ENCODE measurements around the gene PTPRN2.

PTPRN2 gene

DNA sequence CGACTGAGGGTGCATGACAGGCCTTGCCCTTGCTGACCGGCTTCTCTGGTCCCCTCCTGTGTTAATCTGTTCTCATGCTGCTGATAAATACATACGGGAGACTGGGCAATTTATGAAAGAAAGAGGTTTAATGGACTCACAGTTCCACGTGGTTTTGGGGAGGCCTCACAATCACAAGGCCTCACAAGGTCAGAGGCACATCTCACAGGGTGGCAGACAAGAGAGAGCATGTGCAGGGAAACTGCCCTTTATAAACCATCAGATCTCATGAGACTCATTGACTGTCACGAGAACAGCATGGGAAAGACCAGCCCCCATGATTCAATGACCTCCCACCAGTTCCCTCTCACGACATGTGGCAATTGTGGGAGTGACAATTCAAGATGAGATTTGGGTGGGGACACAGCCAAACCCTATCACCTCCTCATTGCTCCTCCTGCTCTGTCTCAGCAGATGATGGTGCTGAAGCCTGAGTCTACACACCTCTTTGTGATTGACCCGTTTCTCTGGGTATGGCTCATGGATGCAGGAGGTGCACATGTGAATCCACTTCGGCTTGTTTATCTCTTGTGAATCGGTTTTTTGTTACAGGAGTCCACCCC is 703.1 kb downstream of the PTPRN2 start:
- no peak for DNase-seq

GRCh38 chr7:157881048-157881771 is 706.4 kb downstream of the PTPRN2 start:
- no peak for DNase-seq

GRCh38 chr7:157879391-157879790 is 708.2 kb downstream of the PTPRN2 start:
- no peak for DNase-seq

- DNase-seq, result no peak
Observed at GRCh38 chr7:157877298-157878090, 710.1 kb downstream of the PTPRN2 start.

DNA sequence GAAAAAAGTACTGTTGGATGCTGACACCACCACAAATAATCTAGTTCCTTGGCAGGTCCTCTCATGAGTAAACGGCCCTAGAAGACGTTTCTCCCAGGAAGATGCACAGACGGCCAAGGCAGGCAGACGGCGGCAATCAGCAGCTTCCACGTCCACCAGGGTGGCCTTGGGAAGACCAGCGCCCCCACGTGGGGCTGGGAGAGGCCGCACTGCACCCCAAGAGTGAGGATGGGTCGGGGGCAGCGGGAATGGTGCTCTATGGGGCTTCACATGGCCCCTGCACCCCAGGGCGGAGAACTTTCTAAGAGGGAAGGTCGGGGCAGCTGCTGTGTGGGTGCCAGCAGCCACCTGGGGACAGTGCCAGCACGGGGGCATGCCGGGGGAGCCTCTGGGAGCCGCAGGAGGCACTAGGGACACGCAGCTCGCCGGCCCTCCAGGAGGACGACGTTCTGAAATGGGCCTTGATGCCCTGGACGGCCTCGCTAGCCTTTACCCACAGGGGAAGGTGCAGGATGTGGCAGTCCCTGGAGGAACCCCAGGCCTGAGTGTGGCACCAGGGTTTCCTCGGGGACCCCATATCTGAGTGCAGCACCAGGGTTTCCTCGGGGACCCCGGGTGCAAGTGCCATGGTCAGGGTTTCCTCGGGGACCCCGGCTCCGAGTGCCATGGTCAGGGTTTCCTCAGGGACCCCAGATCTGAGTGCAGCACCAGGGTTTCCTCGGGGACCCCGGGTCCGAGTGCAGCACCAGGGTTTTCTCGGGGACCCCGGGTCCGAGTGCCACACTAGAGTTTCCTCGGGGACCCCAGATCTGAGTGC is 710.9 kb downstream of the PTPRN2 start:
- no peak for DNase-seq

DNA sequence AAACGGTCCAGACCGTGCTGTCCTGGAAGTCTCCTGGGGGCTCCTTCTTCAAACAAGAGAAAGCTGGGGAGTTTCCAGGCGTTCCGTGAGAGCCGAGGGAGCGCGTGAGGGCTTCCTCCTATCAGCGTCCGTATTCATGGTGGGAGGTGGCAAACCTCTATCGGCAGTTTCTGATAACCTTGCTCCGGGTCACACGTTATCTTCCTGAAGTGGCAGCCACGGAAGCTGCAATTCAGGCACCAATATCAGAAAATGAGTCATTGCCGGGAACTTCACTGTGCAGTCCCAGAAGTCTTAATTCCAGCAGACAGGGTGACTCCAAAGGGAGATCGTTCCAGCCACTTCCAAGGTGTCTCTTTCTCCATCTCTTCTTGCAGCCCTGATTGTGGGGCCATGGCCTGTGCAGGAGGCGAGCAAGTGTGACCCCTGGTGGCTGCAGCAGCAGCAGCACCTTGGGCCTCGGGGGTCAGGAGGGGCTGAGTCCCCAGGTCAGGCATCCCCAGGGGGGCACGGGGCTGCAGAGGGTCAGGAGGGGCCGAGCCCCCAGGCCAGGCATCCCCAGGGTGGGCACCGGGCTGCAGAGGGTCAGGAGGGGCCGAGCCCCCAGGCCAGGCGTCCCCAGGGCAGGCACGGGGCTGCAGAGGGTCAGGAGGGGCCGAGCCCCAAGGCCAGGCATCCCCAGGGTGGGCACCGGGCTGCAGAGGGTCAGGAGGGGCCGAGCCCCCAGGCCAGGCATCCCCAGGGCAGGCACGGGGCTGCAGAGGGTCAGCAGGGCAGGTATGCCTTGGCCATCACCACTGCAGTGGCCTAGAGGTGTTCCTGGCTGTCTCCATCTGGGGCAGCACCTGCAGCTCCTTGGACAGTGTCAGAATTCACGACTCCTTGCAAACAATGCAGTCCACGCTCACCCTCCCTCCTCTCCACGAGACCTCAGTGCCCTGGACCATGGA is 712.1 kb downstream of the PTPRN2 start:
- no peak for DNase-seq

DNA sequence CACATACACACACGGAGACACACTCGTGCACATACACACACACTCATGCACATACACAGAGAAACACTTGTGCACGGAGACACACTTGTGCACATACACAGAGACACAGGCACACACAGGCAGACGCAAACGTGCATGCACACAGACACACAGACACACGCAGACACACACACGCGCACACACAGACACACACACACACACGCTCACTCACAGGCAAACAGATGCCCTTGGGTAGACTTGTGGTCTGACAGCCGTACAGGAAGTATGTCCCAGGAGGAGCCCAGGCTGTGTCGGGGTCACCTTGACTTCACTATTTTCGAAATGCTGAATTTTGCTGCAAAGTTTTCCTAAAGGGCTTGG is 712.8 kb downstream of the PTPRN2 start:
- DNase-seq, result no peak

- DNase-seq, result no peak
Observed at GRCh38 chr7:157874208-157874816, 713.3 kb downstream of the PTPRN2 start.

DNA sequence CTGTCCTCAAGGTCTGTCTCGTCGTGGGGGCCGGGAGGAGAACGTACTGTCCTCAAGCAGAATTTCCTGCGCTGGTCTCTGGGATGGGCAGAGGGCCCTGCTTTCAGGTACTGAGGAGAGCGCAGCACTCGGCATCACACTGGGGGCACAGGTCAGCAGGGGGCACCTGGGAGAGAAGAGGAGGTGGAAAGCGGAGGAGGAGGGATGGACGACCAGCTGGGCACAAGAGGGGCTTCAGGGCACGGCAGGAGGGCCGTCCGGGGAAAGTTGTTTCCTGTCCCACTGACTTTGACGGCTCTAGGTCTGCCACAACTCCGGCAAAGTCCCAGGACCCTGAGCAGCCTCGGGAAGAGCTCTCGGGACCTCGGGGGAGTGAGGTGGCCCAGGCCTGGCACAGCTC is 714.0 kb downstream of the PTPRN2 start:
- no peak for DNase-seq

- DNase-seq, result no peak
Observed at GRCh38 chr7:157873181-157873580, 714.4 kb downstream of the PTPRN2 start.

- no peak for DNase-seq
Observed at GRCh38 chr7:157872447-157872846, 715.2 kb downstream of the PTPRN2 start.

DNA sequence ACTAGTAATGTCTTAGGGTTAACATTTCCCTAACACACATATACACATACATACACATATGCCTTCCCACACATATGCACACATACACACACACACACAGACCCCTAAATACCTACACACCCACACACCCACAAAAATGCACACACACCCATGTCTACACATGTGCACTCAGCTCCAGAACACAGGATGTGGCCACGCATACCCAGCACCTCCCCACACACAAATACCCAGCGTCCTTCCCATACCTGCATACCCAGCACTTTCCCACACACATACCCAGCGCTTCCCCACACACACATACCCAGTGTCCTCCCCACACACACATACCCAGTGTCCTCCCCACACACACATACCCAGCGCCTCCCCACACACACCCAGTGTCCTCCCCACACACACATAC is 715.9 kb downstream of the PTPRN2 start:
- DNase-seq, result no peak

DNA sequence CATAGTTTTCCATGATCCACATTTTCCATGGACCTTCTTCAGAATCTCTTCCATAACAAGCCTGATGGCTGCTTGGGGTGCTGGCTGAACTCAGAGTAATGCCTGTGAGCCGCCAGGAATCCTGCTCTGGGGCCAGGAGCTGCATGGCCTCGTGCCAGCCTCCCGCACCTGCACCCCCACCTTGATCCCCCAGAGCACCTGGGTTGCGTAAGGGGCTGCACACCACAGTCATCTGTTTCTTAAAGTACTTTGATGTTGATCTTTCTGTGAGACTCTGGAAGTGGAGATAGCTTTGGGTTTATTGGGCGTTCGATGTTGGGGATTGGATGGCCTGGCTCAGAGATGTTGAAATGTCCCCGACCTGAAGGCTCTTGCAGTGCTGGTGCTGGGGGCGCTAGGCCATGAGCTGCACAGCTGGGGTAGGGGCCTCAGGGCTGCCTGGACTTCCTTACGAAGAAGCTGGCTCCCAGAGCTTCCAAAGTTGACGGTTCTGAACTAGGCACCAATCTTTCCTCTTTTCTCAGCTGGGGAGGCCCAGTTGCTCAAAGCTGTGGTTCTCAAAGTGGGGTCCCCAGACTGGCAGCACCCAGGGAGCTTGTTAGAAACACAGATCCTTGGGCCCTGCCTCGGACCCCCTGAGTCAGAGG is 716.9 kb downstream of the PTPRN2 start:
- DNase-seq, result no peak

GRCh38 chr7:157869793-157870192 is 717.8 kb downstream of the PTPRN2 start:
- DNase-seq, result no peak

- DNase-seq, result no peak
Observed at GRCh38 chr7:157867685-157868305, 719.8 kb downstream of the PTPRN2 start.

GRCh38 chr7:157866336-157866924 is 721.2 kb downstream of the PTPRN2 start:
- DNase-seq, result no peak

DNA sequence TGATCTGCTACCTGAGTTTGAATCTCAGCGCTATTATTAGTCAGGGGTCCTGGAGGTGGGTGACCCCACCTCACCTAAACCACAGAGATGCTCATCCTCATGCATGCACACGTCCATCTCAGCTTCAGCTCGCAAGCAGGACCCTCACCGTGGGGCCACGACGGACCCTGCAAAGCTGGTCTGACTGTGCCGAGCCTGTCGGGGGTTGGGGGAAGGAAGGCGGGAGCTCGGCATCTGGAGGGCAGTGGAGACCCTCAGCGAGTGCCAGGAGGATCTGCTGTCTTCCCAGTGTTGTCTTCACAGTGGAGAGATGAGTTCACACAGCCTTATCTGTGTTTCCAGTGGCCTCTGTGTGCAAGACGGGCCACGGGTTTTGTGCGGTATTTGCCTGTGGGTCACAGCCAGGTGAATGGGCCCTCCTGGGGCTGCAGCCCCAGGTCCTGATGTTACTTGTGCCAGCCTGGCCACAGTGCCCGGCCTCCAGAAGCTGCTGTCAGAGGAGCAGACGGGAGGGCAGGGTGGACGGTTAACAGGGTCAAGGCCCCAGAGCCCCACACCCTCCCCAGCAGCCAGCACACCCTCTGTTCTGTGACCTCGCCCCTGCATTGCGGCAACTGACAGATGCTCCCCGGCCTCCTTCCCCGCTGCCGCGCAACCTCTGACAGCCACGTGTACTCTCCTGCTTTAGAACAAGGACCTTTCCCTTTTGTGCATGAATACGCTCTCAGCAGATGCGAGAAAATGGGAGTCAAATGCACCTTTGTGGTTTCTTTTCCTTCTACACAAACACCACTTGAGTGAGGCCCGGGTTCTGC is 722.1 kb downstream of the PTPRN2 start:
- DNase-seq, result no peak

DNA sequence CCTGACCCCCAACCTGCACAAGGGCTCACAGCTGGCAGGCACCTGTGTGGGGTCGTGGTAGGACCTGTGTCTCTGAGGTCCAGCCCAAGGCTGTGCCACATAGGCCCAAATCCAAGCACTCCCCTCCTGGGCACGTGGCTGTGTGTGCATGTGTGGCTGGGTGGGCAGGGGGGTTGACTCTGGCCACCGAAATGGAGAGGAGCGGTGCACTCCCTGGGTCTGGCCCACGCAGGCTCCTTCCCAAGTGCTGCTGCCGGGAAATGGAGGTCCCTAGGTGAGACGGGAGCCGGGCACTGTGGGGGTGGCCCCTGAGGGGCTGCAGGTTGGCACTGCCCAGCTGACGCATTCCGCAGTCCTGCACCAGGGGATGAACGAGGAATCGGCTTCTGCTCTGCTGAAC is 722.7 kb downstream of the PTPRN2 start:
- DNase-seq, result no peak

Measured in NCI-H510A (cell line).